HepG2 (cell line): ENCODE results near the gene PTGR1. TPM values are rescaled to one million over a fixed set of nuclear protein-coding genes. Genes with fewer than 3 reads are reported as not detected.

ENCODE experiments used
- CBX2 ChIP-seq, 2 experiments: fragments of 200-600 bp in 1 of 2; sonication (generic); formaldehyde crosslinking in 1 of 2; IDR thresholded peaks; 2 replicates each; pipeline versions ENCODE4 v1.7.0 to v1.8.1; 2018 to 2022; ENCODE audit warnings: low read depth in 2 of 2, low read length in 1 of 2, mild to moderate bottlenecking in 1 of 2, missing genetic modification reagents in 1 of 2
- E2F5 ChIP-seq: sonication (generic); formaldehyde crosslinking; conservative IDR thresholded peaks from 2 replicates; pipeline ENCODE4 v1.4.0; 2020; ENCODE audit warnings: missing genetic modification reagents
- GLI4 ChIP-seq: sonication (generic); formaldehyde crosslinking; IDR thresholded peaks from 2 replicates; pipeline ENCODE4 v1.5.1; 2020; ENCODE audit warnings: missing genetic modification reagents, mild to moderate bottlenecking, moderate library complexity, borderline replicate concordance
- MEIS2 ChIP-seq: sonication (generic); formaldehyde crosslinking; IDR thresholded peaks from 2 replicates; pipeline ENCODE4 v1.9.0; 2021; ENCODE audit warnings: mild to moderate bottlenecking, missing genetic modification reagents
- POLR2G ChIP-seq: fragments of 200-400 bp; formaldehyde crosslinking; IDR thresholded peaks from 2 replicates; pipeline ENCODE4 v1.6.1; 2018; ENCODE audit warnings: mild to moderate bottlenecking, low read depth, low read length, moderate library complexity
- RAD21 ChIP-seq: fragments of 450-650 bp; formaldehyde crosslinking; IDR thresholded peaks from 2 replicates; pipeline ENCODE4 v1.5.0; 2020; ENCODE audit warnings: mild to moderate bottlenecking
- SKIL ChIP-seq: sonication (generic); formaldehyde crosslinking; IDR thresholded peaks from 2 replicates; pipeline ENCODE4 v1.8.0; 2022; ENCODE audit warnings: missing genetic modification reagents, mild to moderate bottlenecking, moderate library complexity, borderline replicate concordance
- ZIK1 ChIP-seq: sonication (generic); formaldehyde crosslinking; IDR thresholded peaks from 2 replicates; pipeline ENCODE4 v1.5.0; 2020; ENCODE audit warnings: mild to moderate bottlenecking, low read depth, missing genetic modification reagents, borderline replicate concordance
- ZNF317 ChIP-seq: sonication (generic); formaldehyde crosslinking; IDR thresholded peaks from 2 replicates; pipeline ENCODE4 v1.5.0; 2020; ENCODE audit warnings: mild to moderate bottlenecking, missing genetic modification reagents
- ZNF629 ChIP-seq: sonication (generic); formaldehyde crosslinking; conservative IDR thresholded peaks from 2 replicates; pipeline ENCODE4 v1.5.0; 2020; ENCODE audit warnings: missing genetic modification reagents
- polyA plus RNA-seq, 8 experiments: library from polyadenylated mRNA; depleted of rRNA in 3 of 8; stranded (reverse) in 7 of 8; unstranded in 1 of 8; fragments of >200 nt; fragmentation: Illumina TruSeq in 4 of 8; extraction: Trizol in 4 of 8; gene quantifications; 2 replicates each; pipeline versions ENCODE4 v1.2.1 to v1.2.3, GENCODE V29; 2011 to 2016; ENCODE audit warnings: low read depth in 4 of 8, missing spikeins in 1 of 8, mixed read lengths in 1 of 8; ENCODE audit not compliant: insufficient read depth in 1 of 8
- total RNA-seq, 5 experiments: library from RNA; depleted of rRNA; stranded (reverse); fragments of >200 nt; fragmentation: Illumina TruSeq; extraction: Trizol; gene quantifications; 2 replicates each; pipeline ENCODE4 v1.2.3, GENCODE V29; 2016; ENCODE audit warnings: low read depth in 1 of 5

PTGR1 gene
- total and polyA plus RNA-seq, 2 of the 13 experiments (the other 11 are each of a cell fraction or from before 2014, with no cell fraction given), result 6.0 to 15.8 TPM

- TF ChIP-seq CBX2 (IDR thresholded peaks at IDR 0.05; ENCODE audit: low read depth, low read length) (no peak), CBX2 (CRISPR knock-in tag; IDR thresholded peaks at IDR 0.05; ENCODE audit: low read depth) (peak; percentile 89; the same call in 1 of the 2 replicates), GLI4 (CRISPR knock-in tag) (no peak; the same call in 1 of the 2 replicates), ZNF317 (no peak), RAD21 (CRISPR knock-in tag) (peak; percentile 82), SKIL (CRISPR knock-in tag) (0 out of 2 replicates have a peak, but pooled peaks have one; percentile 11), E2F5 (CRISPR knock-in tag) (peak; percentile 67; the same call in 1 of the 2 replicates), ZNF629 (no peak; the same call in 1 of the 2 replicates), ZIK1 (CRISPR knock-in tag) (peak; percentile 86), POLR2G (peak; percentile 100), MEIS2 (CRISPR knock-in tag) (no peak; the same call in 1 of the 2 replicates)
Observed at GRCh38 chr9:111631214-111631971, 31.9 kb upstream of the PTGR1 start, which contains the start of gene DNAJC25 (continued).
